T-helper 1 cell treated with Interleukin-12 subunit alpha and Interleukin-12 subunit beta and Interleukin-4 antibody, amounts not matched to agents 30 μg/mL and 1 μg/mL, for 36 hours (primary cell): ENCODE data around the gene FRRS1.

Experiments
- H3K27ac Mint-ChIP-seq: one replicate; pipeline ENCODE4 v1.8.0; 2021; ENCODE audit warnings: mild to moderate bottlenecking, mixed read lengths
- H3K27me3 Mint-ChIP-seq: one replicate; pipeline ENCODE4 v1.8.0; 2021; ENCODE audit warnings: low read depth, mixed read lengths
- H3K36me3 Mint-ChIP-seq: one replicate; pipeline ENCODE4 v1.8.0; 2021; ENCODE audit warnings: low read depth, mixed read lengths
- H3K4me1 Mint-ChIP-seq: one replicate; pipeline ENCODE4 v1.8.0; 2021; ENCODE audit warnings: low read depth, mixed read lengths
- H3K4me3 Mint-ChIP-seq: one replicate; pipeline ENCODE4 v1.8.0; 2021; ENCODE audit warnings: mild to moderate bottlenecking, moderate library complexity, mixed read lengths
- H3K9me3 Mint-ChIP-seq: one replicate; pipeline ENCODE4 v1.8.0; 2021; ENCODE audit warnings: mixed read lengths

FRRS1 gene

DNA sequence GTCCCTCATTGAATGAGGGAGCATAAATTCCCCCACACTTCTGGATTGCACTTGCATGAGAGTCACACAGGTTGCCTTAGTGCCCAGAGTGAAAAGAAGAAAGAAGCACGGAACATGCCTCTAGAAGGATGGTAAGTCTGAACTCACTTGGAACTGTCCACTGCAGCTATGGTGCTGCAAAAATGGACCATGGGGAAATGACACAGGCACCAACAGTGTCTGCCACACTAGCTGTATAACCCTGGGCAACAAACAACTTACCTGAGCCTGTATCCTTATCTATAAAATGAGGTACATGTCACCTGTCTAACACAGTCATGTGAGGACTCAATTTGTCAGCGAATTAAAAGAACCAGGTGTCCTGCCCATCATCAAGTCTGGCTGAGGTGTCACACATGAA is 69.8 kb downstream of the FRRS1 start:
- no peak overlapping the region for H3K27ac Mint-ChIP-seq
- H3K36me3 Mint-ChIP-seq = no peaks in the 10 kb centered on the region
- no peak overlapping the region for H3K4me3 Mint-ChIP-seq
- peaks cover 54% of the 10 kb centered on the region for H3K27me3 Mint-ChIP-seq
- no peaks in the 10 kb centered on the region for H3K9me3 Mint-ChIP-seq
- H3K4me1 Mint-ChIP-seq = no peaks in the 10 kb centered on the region

DNA sequence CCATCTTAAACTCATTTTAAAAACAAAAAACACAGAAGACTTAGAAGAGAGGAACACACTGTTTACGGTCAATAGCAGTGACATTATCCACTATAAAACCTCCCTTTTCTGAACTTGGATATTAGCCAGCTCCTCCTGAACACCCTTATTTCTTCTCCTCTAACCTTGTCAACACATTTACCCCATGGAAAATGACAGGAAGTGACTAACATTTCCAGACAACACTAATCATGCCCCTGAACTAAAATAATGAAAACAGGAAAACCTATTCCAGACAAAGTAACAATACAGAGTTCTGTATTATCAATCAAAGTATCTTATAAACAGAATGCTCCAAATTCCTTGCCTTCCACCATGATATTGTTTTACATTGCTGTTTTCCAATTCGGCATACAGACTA is 75.3 kb downstream of the FRRS1 start:
- Mint-ChIP-seq H3K27me3 (peaks cover 32% of the 10 kb centered on the region), H3K27ac (no peak overlapping the region), H3K36me3 (no peaks in the 10 kb centered on the region), H3K4me1 (no peaks in the 10 kb centered on the region), H3K4me3 (no peak overlapping the region), H3K9me3 (no peaks in the 10 kb centered on the region)

DNA sequence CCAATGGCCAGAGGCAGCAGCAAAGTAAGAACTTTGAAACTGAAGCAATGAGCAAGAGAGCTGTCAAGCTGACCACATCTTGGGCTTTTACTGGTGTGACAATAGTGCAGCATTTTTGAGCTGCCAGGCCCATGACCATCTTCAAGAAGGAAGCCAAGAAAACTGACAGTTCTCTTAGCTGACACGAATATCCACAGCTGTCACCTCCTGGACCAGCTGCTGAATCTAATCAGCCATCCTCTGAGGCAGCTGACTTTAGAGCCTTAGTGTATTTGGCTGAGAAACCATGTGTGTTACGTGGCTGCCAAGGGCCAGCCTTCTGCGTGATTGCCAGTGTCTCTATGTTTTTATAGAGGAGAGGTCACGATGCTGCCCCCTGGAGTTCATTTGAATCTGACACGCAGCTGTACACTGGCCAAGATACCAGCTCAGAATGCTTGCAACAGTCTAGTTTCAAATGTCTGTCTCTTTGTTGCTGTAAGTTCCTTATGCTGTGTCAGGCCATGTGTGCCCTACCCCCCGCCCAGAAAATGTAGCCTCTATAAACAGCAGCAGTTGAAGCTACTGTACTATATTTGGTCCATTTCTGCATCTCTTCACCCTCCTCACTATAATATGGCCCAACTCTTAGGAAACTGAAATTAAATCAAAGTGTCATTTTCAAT is 80.8 kb downstream of the FRRS1 start:
- Mint-ChIP-seq H3K4me1 (no peaks in the 10 kb centered on the region), H3K4me3 (no peak overlapping the region), H3K27ac (no peak overlapping the region), H3K36me3 (no peaks in the 10 kb centered on the region), H3K9me3 (no peaks in the 10 kb centered on the region), H3K27me3 (peaks cover 18% of the 10 kb centered on the region)

DNA sequence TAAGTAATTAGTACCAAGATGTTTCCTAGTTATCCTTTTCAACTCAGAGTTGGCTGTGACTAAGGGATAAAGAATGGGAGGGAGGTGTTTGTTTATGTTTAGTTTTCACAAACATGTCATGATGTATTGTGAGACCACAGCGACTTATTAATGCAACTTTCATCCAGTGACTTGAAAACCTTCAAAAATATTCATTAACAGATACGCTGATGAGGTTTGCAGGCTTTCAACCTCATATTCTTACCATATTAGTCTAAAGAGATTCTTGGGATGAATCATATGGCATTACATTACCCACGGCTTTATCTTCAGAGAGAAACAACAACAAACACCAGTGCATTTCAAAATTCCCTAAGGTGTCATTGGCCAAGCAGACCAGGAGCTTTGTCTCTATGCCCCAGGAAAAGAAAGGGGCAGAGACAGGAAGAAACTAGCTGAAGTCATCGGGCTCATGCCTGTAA is 84.1 kb downstream of the FRRS1 start:
- H3K36me3 Mint-ChIP-seq = no peaks in the 10 kb centered on the region
- H3K4me3 Mint-ChIP-seq = no peak overlapping the region
- no peak overlapping the region for H3K27ac Mint-ChIP-seq
- H3K9me3 Mint-ChIP-seq = no peaks in the 10 kb centered on the region
- no peaks in the 10 kb centered on the region for H3K4me1 Mint-ChIP-seq
- H3K27me3 Mint-ChIP-seq = peaks cover 7% of the 10 kb centered on the region

DNA sequence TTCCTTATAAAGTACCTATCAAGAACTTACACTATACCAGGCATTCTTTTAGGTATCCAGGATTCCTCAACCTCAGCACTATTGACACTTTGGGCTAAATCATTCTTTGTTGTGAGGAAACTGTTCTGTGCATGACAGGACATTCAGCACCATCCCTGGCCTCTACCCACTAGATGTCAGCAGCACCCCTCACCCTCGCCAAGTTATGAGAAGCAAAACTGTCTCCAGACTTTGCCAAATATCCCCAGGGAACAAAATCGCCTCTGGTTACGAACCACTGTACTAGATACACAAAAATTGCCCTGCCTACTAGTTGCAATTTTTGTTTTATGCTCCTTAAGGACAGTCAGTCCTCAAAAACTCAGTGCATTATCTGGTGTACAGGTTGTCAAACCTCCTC is 84.9 kb downstream of the FRRS1 start:
- no peaks in the 10 kb centered on the region for H3K36me3 Mint-ChIP-seq
- no peaks in the 10 kb centered on the region for H3K9me3 Mint-ChIP-seq
- no peak overlapping the region for H3K27ac Mint-ChIP-seq
- no peaks in the 10 kb centered on the region for H3K4me1 Mint-ChIP-seq
- H3K4me3 Mint-ChIP-seq = no peak overlapping the region
- H3K27me3 Mint-ChIP-seq = peaks cover 7% of the 10 kb centered on the region

DNA sequence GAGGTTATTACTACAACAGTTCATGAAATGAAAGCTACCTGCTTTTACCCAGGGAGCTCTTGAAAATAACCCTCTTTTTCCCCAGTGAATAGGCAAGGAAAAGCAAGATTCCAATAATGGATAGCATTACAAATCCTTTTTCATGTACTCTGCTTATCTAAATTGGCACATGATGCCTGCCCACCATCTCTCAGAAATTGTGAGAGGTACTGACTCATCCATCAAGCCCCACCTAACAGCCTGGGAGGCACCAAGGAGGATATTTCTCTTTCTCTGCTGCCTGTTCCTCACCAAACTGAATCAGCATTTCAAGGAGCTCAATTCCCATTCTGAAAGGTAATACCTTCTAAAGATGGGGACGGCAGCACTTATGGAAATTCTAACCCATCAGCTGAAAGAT is 86.2 kb downstream of the FRRS1 start:
- H3K4me1 Mint-ChIP-seq = no peaks in the 10 kb centered on the region
- no peak overlapping the region for H3K4me3 Mint-ChIP-seq
- no peak overlapping the region for H3K27ac Mint-ChIP-seq
- H3K36me3 Mint-ChIP-seq = no peaks in the 10 kb centered on the region
- peaks cover 7% of the 10 kb centered on the region for H3K27me3 Mint-ChIP-seq
- no peaks in the 10 kb centered on the region for H3K9me3 Mint-ChIP-seq

DNA sequence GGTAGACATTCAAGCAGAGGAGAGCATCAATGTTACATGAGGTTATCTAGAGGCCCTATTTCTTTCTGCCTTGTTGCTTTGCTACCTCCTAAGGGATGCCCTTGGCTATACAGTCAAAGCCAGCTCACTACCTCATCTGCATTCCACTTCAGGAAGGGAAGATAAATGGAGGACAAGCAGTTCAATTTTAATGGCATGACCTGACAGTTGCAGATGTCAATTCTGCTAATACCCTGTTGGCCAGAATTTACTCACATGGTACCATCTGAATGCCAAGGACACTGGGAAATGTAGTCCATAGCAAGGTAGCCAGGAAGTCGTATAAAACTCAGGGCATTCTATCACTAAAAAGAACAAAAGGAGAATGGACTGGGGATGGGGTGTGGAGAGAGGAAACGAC is 89.0 kb downstream of the FRRS1 start:
- H3K4me1 Mint-ChIP-seq = no peaks in the 10 kb centered on the region
- H3K9me3 Mint-ChIP-seq = no peaks in the 10 kb centered on the region
- peaks cover 6% of the 10 kb centered on the region for H3K27me3 Mint-ChIP-seq
- no peaks in the 10 kb centered on the region for H3K36me3 Mint-ChIP-seq
- no peak overlapping the region for H3K27ac Mint-ChIP-seq
- H3K4me3 Mint-ChIP-seq = no peak overlapping the region

DNA sequence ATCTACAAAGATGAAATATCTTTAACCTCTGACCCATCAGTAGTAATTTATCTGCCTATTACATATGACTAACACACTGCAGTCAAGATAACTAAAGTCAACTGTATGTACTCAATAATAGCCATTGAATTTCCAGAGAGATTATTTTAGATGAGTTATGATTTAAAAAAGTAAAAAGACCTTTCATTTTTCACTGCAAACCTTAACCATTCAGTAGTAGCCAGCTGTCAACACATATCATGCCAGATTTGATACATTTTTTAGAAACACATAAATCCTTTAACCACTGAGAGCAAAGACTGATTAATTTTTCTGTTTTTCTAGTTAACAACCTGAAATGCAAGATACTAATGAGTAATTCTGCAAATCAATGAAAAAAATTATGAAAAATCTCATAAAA is 89.6 kb downstream of the FRRS1 start:
- Mint-ChIP-seq H3K4me3 (no peak overlapping the region), H3K27me3 (peaks cover 6% of the 10 kb centered on the region), H3K27ac (no peak overlapping the region), H3K36me3 (no peaks in the 10 kb centered on the region), H3K4me1 (no peaks in the 10 kb centered on the region), H3K9me3 (no peaks in the 10 kb centered on the region)

DNA sequence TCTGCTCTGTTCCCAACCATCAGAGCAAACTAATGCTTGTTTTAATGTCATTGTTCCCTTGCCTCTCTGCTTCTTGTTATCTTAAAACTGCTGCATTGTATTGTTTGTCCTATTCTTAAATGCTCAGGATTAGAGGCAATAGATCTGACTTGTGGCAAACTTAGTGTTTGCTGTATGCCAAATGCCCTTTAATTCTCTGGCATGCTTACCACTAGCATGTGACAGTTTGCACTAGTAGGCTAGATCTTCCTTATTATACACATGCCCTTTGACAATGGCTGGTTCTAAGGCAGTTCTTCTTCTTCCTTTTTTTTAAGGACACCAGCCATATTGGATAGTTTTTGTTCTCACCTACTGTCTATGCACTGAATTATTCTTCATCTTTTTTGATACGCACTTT is 90.4 kb downstream of the FRRS1 start:
- H3K9me3 Mint-ChIP-seq = no peaks in the 10 kb centered on the region

DNA sequence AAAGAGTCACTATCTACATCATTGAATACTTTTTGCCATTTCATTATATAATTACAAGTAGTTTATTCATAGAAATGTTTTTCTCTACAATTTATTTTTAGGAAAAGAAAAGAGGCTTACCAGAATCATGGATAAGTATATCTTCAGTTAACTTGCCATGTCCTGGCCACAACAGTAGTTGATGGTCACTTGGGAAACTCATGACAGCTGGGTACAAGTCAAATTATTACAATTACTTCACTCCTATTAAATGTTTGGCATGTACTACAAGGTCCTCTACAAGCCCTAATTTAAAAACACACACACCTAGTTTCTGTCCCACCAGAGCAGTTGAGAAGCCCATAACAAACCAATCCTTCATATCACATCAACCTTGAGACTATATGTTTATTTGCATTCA is 91.1 kb downstream of the FRRS1 start:
- no peaks in the 10 kb centered on the region for H3K36me3 Mint-ChIP-seq
- no peak overlapping the region for H3K4me3 Mint-ChIP-seq
- no peak overlapping the region for H3K27ac Mint-ChIP-seq
- H3K27me3 Mint-ChIP-seq = peaks cover 6% of the 10 kb centered on the region
- H3K4me1 Mint-ChIP-seq = no peaks in the 10 kb centered on the region
- H3K9me3 Mint-ChIP-seq = no peaks in the 10 kb centered on the region

More for the DNA sequence above, 90.4 kb downstream of the FRRS1 start:
- Mint-ChIP-seq H3K4me1 (no peaks in the 10 kb centered on the region), H3K4me3 (no peak overlapping the region), H3K27ac (no peak overlapping the region), H3K27me3 (peaks cover 6% of the 10 kb centered on the region), H3K36me3 (no peaks in the 10 kb centered on the region)

DNA sequence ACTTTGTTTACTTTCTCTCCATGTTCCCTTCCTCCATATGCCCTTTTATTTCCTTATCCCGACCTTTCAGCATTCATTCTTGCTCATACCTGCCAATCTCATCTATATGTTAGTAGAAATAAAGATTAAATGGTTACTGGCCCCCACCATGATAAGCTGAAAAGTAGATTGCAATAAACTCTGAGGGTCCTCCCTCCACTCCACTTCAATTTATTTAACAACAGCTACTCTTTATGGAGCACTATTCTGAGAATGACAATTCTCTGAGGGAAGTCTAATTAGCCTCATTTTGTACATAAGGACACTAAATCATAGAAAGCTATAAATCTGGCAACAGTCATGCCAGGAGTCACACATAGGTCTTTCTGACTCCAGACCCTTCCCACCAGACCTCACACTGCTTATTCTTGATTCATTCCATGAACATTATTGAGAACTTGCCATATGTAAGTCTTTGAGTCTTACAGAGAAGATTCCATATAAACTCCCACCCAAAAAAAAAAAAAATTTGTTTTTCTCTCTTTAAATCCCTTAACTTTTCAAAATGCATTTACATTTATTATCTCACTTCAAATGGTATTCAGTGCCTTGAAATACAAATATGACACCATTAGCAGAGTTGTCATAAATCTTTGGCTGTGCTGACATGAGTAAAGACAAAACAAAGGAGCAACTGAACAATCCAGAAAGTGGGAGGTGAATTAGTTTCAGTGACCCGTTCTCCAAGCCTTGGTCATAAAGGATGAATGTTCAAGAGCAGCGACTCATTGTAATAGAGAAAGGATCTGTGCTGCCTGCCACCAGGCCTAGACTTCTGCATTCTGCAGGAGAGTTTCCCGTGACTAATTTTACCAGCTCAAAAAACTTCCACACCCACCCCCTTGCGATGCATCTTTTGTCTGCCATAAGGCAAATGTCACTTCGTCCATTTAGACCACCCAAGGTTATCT is 92.0 kb downstream of the FRRS1 start:
- Mint-ChIP-seq H3K4me1 (no peaks in the 10 kb centered on the region), H3K4me3 (no peak overlapping the region), H3K9me3 (no peaks in the 10 kb centered on the region), H3K36me3 (no peaks in the 10 kb centered on the region), H3K27me3 (peaks cover 8% of the 10 kb centered on the region), H3K27ac (no peak overlapping the region)

DNA sequence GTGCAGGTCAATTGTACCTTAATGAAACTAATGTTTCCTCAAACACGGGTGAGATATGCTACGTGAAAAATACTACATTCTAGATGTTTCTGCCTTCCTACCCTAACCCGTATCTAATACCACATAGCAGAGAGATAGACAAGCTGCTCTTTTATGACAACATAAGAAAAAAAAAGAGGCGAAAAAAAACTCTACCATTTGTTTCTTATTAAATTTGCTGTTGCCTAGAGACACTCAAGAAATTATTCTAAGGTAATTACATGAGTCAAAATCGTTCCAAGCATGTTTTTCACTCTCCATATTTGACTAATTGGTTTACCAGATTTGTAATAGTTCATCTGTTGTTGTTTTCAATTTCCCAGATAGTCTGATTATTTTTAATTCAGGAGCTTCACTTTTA is 93.1 kb downstream of the FRRS1 start:
- Mint-ChIP-seq H3K4me1 (no peaks in the 10 kb centered on the region), H3K36me3 (no peaks in the 10 kb centered on the region), H3K27ac (no peak overlapping the region), H3K9me3 (no peaks in the 10 kb centered on the region), H3K27me3 (peaks cover 10% of the 10 kb centered on the region), H3K4me3 (no peak overlapping the region)

DNA sequence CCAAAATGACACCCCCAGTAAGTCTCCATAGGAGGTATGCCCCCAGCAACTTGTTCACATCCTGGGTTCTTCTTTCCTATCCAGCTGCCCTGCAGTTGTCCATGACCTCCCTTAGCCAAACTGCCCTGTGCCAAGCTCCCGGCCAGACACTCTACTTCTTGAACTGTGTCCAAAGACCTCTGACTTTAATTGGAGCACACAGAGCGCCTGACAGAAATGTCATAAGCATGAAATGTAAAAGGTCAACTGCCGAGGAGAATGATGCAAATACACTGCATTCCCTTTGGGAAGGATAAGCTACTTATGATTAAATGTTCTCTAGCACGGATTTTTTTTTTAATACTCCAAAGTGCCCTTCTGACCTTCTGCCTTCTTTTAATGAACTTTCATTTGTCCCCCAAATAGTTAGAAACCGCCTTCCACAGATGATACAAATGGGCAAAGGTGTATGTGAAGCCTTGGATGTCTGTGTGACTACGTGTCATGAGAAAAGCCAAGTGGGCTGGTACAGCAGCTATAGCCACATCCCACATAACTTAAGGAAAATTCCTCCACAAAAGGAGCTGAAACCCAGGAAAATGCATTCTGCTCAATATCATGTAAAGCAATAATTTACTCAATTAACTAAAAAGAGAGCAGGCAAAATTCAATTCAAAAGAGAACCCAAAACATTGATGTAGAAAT is 93.8 kb downstream of the FRRS1 start:
- Mint-ChIP-seq H3K27ac (no peak overlapping the region), H3K4me3 (no peak overlapping the region), H3K36me3 (no peaks in the 10 kb centered on the region), H3K27me3 (peaks cover 10% of the 10 kb centered on the region), H3K4me1 (no peaks in the 10 kb centered on the region), H3K9me3 (no peaks in the 10 kb centered on the region)

DNA sequence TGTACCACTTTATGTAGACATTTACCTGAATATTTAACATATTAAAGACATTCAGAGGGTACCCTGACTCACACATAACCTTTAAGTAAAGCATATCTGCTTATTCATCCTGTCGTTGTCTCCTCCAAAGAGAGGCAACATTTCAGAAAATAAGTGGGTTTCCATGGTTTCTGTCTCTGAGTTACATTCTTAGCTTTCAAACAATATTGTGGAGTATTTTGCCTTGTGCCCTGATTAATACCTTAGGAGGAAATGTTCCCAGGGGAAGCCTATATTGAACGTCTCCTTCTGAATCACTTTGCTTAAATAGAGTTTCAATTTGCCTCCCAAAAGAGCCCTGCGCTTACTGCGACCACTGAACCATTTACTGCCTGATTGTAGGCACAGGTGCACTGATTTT is 94.4 kb downstream of the FRRS1 start:
- Mint-ChIP-seq H3K27ac (no peak overlapping the region), H3K27me3 (peaks cover 10% of the 10 kb centered on the region), H3K36me3 (no peaks in the 10 kb centered on the region), H3K4me1 (no peaks in the 10 kb centered on the region), H3K9me3 (no peaks in the 10 kb centered on the region), H3K4me3 (no peak overlapping the region)

DNA sequence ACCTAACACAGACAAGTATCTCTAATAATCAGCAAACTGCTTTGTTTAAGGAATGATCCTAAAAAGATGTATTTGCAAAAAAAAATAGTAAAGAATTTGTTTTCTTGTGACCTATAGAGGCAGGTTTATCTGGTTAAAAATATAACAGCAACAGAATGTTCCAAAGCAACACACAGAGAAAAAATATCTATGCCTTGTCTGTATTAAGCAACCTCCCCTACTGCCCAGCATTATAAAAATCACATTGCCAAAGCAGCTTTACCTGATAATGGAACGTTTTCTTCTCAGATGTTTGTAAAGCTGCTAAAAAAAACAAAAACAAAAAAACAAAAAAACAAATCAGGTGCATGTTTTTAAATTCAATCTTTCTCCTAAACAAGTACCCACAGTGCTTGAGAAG is 95.9 kb downstream of the FRRS1 start:
- Mint-ChIP-seq H3K27me3 (peaks cover 15% of the 10 kb centered on the region), H3K9me3 (no peaks in the 10 kb centered on the region), H3K4me3 (no peak overlapping the region), H3K27ac (no peak overlapping the region), H3K4me1 (no peaks in the 10 kb centered on the region), H3K36me3 (no peaks in the 10 kb centered on the region)
